HUES48 (cell line): ENCODE measurements around the gene MEGF6.
"Not testable (repeated sequence)": the region's sequence is repeated elsewhere in the genome, so short reads cannot be mapped to it uniquely, and the experiment has no call there.

Experiments
- H3K27ac ChIP-seq: one replicate; pipeline ENCODE4 v1.7.0; 2013; ENCODE audit warnings: low read depth, low read length, inconsistent platforms
- H3K27me3 ChIP-seq: 2 replicates; pipeline ENCODE4 v1.6.1; 2013; ENCODE audit warnings: mild to moderate bottlenecking, low read length; ENCODE audit not compliant: control insufficient read depth, insufficient read depth
- H3K36me3 ChIP-seq: 2 replicates; pipeline ENCODE4 v1.6.1; 2013; ENCODE audit warnings: low read length; ENCODE audit not compliant: control insufficient read depth, insufficient read depth
- H3K4me1 ChIP-seq: 2 replicates; pipeline ENCODE4 v1.6.1; 2013; ENCODE audit warnings: mild to moderate bottlenecking, low read length; ENCODE audit not compliant: control insufficient read depth, insufficient read depth
- H3K4me3 ChIP-seq: 2 replicates; pipeline ENCODE4 v1.5.1; 2013; ENCODE audit warnings: mild to moderate bottlenecking, low read depth, low read length
- H3K9ac ChIP-seq: 2 replicates; pipeline ENCODE4 v1.6.1; 2013; ENCODE audit warnings: mild to moderate bottlenecking, low read depth, low read length, moderate library complexity
- H3K9me3 ChIP-seq: 2 replicates; pipeline ENCODE4 v1.6.1; 2013; ENCODE audit warnings: low read length; ENCODE audit not compliant: control insufficient read depth, insufficient read depth

Gene MEGF6

GRCh38 chr1:3577711-3578432, 33.4 kb downstream of the MEGF6 start:
- Histone ChIP-seq H3K4me1 (no peaks in the 10 kb centered on the region), H3K27me3 (no peaks in the 10 kb centered on the region), H3K9ac (no peak overlapping the region), H3K4me3 (no peak overlapping the region), H3K36me3 (no peaks in the 10 kb centered on the region), H3K9me3 (no peaks in the 10 kb centered on the region), H3K27ac (no peak overlapping the region)

DNA sequence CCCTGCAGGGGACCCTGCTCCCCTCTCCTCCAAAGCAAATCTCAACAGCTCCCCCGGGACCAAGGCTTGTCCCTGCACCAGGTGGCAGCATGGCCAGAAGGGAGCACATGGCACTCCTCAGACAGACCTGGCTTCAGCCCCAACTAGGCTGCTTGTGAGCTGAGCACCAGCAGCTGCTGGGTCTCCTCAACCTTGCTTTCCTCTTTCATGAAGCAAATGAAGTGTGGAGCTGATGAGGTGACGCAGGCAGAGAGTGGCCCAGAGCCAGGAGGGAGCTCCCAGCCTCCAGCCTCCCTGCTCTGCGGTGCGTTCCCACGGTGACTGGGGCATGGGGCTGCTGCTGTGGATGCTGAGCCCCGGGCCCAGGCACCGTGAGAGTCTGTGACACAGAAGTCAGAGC, 34.0 kb downstream of the MEGF6 start:
- Histone ChIP-seq H3K27ac (no peak overlapping the region), H3K4me3 (no peak overlapping the region), H3K27me3 (no peaks in the 10 kb centered on the region), H3K9ac (no peak overlapping the region), H3K4me1 (no peaks in the 10 kb centered on the region), H3K36me3 (no peaks in the 10 kb centered on the region), H3K9me3 (no peaks in the 10 kb centered on the region)

GRCh38 chr1:3575993-3576392, 35.3 kb downstream of the MEGF6 start:
- no peaks in the 10 kb centered on the region for H3K36me3 ChIP-seq
- H3K9ac ChIP-seq, result no peak overlapping the region

DNA sequence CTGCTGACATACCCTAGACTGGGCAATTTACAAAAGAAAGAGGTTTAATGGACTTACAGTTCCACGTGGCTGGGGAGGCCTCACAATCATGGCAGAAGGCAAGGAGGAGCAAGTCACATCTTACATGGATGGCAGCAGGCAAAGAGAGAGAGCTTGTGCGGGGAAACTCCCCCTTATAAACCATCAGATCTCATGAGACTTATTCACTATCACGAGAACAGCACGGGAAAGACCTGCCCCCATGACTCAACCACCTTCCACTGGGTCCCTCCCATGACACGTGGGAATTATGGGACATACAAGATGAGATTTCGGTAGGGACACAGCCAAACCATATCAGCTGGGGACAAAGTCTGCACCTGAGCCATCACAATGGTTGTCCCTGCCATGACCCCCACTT, 35.8 kb downstream of the MEGF6 start:
- not testable (repeated sequence) for H3K36me3 ChIP-seq, H3K9me3 ChIP-seq, H3K4me1 ChIP-seq, H3K27me3 ChIP-seq, H3K9ac ChIP-seq, H3K27ac ChIP-seq, H3K4me3 ChIP-seq

More at GRCh38 chr1:3575993-3576392, 35.3 kb downstream of the MEGF6 start:
- no peak overlapping the region for H3K27ac ChIP-seq
- H3K9me3 ChIP-seq, result no peaks in the 10 kb centered on the region
- H3K4me1 ChIP-seq, result no peaks in the 10 kb centered on the region
- H3K27me3 ChIP-seq, result no peaks in the 10 kb centered on the region
- no peak overlapping the region for H3K4me3 ChIP-seq

DNA sequence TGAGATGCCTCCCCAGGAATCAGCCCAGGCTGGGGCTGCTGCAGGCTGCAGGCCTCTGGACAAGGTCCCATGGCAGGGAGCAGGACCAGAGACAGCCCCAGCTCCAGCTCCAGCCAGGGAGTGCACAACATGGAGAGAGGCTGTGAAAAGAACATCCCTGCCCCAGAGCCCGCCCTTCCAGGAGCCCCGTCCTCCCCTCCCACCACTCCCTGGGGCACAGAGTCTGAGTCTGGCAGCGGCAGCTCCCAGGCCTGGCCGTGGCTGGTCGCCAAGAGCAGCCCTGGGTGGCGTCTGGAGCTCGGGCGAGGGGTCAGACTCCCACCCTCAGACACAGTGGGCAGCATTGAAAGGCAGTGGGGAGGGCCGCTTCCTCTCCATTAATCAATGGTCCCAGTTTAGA, 37.8 kb downstream of the MEGF6 start:
- Histone ChIP-seq H3K36me3 (no peaks in the 10 kb centered on the region), H3K27me3 (no peaks in the 10 kb centered on the region), H3K9me3 (no peaks in the 10 kb centered on the region), H3K27ac (no peak overlapping the region), H3K4me3 (no peak overlapping the region), H3K9ac (no peak overlapping the region), H3K4me1 (no peaks in the 10 kb centered on the region)

DNA sequence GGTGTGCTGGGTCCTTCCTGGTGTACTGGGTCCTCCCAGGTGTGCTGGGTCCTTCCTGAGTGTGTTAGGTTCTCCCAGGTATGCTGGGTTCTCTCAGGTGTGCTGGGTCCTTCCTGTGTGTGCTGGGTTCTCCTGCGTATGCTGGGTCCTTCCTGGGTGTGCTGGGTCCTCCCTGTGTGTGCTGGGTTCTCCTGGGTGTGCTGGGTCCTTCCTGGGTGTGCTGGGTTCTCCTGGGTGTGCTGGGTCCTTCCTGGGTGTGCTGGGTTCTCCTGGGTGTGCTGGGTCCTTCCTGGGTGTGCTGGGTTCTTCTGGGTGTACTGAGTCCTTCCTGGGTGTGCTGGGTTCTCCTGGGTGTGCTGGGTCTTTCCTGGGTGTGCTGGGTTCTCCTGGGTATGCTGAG, 38.7 kb downstream of the MEGF6 start:
- H3K4me1 ChIP-seq, H3K27me3 ChIP-seq, H3K9ac ChIP-seq, H3K27ac ChIP-seq, H3K36me3 ChIP-seq, H3K4me3 ChIP-seq, H3K9me3 ChIP-seq: not testable (repeated sequence)

- Histone ChIP-seq H3K36me3 (no peaks in the 10 kb centered on the region), H3K9ac (no peak overlapping the region), H3K4me3 (no peak overlapping the region), H3K27ac (no peak overlapping the region), H3K4me1 (no peaks in the 10 kb centered on the region), H3K9me3 (no peaks in the 10 kb centered on the region), H3K27me3 (no peaks in the 10 kb centered on the region)
Measured at GRCh38 chr1:3571263-3571662, 40.0 kb downstream of the MEGF6 start.

DNA sequence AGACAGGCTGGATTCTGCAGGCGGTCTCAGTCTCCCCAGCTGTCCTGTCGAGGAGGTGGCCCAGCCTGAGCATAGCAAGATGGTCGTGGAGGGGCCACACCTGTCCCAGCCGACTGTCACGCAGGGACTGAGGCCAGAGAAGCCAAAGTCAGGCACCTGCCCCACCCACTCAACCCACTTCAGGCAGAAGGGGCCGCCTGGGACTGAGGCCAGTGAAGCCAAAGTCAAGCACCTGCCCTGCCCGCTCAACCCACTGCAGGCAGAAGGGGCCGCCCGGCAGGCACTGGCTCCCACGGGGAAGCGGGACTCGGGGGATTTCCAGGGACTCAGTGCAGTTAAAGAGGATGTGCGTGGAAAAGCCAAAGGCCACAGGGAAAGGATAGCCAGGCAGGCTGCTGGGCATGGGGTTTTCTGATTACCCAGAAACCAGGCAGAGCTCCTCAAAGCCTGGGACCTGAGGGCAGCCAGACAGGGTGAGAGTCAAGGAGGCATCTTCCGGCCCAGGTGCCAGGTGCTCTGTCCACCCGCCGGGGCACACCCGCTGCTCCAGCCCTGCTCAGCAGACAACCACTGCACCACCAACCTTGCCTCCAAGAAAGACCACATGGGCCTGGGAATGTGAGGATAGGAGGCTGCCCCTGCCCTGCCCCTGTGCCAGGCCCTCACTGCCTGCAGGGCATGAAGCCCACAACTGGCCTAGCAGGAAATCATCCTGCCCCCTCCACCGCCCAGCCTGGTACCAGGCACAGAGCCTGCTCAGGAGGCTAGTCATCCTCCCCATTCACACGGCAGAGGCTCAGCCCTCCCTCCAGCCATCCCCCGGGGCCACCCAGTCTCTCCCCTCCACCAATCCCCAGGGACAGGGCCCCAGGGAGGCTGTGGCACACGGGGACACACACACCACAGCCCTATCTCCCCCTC, 41.0 kb downstream of the MEGF6 start:
- Histone ChIP-seq H3K36me3 (no peaks in the 10 kb centered on the region), H3K4me3 (no peak overlapping the region), H3K4me1 (no peaks in the 10 kb centered on the region), H3K9me3 (no peaks in the 10 kb centered on the region), H3K27me3 (no peaks in the 10 kb centered on the region), H3K27ac (no peak overlapping the region), H3K9ac (no peak overlapping the region)

- Histone ChIP-seq H3K4me1 (no peaks in the 10 kb centered on the region), H3K36me3 (no peaks in the 10 kb centered on the region), H3K27me3 (no peaks in the 10 kb centered on the region), H3K27ac (no peak overlapping the region), H3K9ac (no peak overlapping the region), H3K4me3 (no peak overlapping the region), H3K9me3 (no peaks in the 10 kb centered on the region)
Measured at GRCh38 chr1:3569436-3569835, 41.9 kb downstream of the MEGF6 start.

GRCh38 chr1:3568815-3569435, 42.4 kb downstream of the MEGF6 start:
- Histone ChIP-seq H3K9me3 (no peaks in the 10 kb centered on the region), H3K27ac (no peak overlapping the region), H3K4me1 (no peaks in the 10 kb centered on the region), H3K4me3 (no peak overlapping the region), H3K9ac (no peak overlapping the region), H3K36me3 (no peaks in the 10 kb centered on the region), H3K27me3 (no peaks in the 10 kb centered on the region)
